Pancreas (tissue), 10 donors: ENCODE data around the gene RNF5. TPM values are rescaled to one million over a fixed set of nuclear protein-coding genes. Genes with fewer than 3 reads are reported as not detected.

ENCODE experiments used
- ATAC-seq, 4 donors: fragments of 200-7000 bp; cut with Tn5 transposase; one replicate each; pipeline versions ENCODE4 v1.8.0 to v1.9.1; 2020; ENCODE audit warnings: mild to moderate bottlenecking in 4 of 4, moderate library complexity in 4 of 4
- DNase-seq, 6 donors: peaks; one replicate each; pipeline ENCODE4 v3.0.0-alpha.2; 2020
- FAIRE-seq: peaks from 2 replicates; lab custom pipeline; 2012; peaks lifted over from hg19 to GRCh38; lab: Jason Lieb, UNC
- H3K27ac ChIP-seq, 4 donors: fragments of 200-600 bp; sonication (generic); 1 replicate in 3 of 4; 2 replicates in 1 of 4; pipeline versions ENCODE4 v1.5.0 to v1.8.0; 2020
- H3K27me3 ChIP-seq, 4 donors: fragments of 200-600 bp; one replicate each; pipeline ENCODE4 v1.8.0; 2021
- H3K36me3 ChIP-seq, 3 donors: fragments of 200-600 bp; sonication (generic) in 1 of 3; one replicate each; pipeline versions ENCODE4 v1.5.0 to v1.8.0; 2020 to 2021
- H3K4me1 ChIP-seq, 3 donors: fragments of 200-600 bp; one replicate each; pipeline ENCODE4 v1.8.0; 2021
- H3K4me3 ChIP-seq, 4 donors: fragments of 200-600 bp; sonication (generic) in 2 of 4; one replicate each; pipeline versions ENCODE4 v1.5.0 to v1.8.0; 2020 to 2021
- H3K9me3 ChIP-seq, 4 donors: fragments of 200-600 bp; one replicate each; pipeline ENCODE4 v1.8.0; 2021
- WGBS, 2 donors: extraction: QIAGEN DNeasy Blood & Tissue Kit; methylation state at CpG; one replicate each; pipeline ENCODE4 v1.1.7; 2013; 5-methylcytosine and 5-hydroxymethylcytosine counted together
- intact Hi-C, 3 donors: fragments of 100-400 bp; cut with DNase I; formaldehyde crosslinking; loops; one replicate each; pipeline versions ENCODE4 v1.11.1 to v1.14.2; 2022
- polyA plus RNA-seq, 2 donors: library from polyadenylated mRNA; stranded (reverse); fragments of 200-250 nt; gene quantifications; one replicate each; pipeline ENCODE4 v1.2.3, GENCODE V29; 2013
- total RNA-seq, 6 donors: library from RNA; stranded (reverse); fragmentation: NEBNext Ultra II Directional in 4 of 6; extraction: Animal tissue kit (Norgen Biotek cat#: 25700) in 4 of 6; gene quantifications; one replicate each; pipeline versions ENCODE4 v1.2.1 to v1.2.4, GENCODE V29; 2021 to 2023
- TF ChIP-seq, protein P1 (sequence below), 4 donors: fragments of 200-600 bp; sonication (generic) in 3 of 4; IDR thresholded peaks; one replicate each; pipeline versions ENCODE4 v1.5.0 to v1.8.0; 2021; ENCODE audit warnings: antibody characterized with exemption in 4 of 4
- donor health status: healthy with polysubstance abuse.
- donor health status: DM: no; HTN: no; CAD: no; lungs with moderate emphysema.
- donor health status: DM: no; HTN: no; CAD: no.
- donor health status: control.
- donor health status: control.
- donor health status: Bipolar disorder and iron deficiency.
- donor health status: DM: yes; HTN: yes; CAD: no.
- donor health status: DM: no; HTN: no; CAD: no.
- donor health status: DM: no; HTN: no; CAD: no.
- donor health status: DM: yes; HTN: yes; CAD: no.

Gene RNF5
- total and polyA plus RNA-seq, 8 donors = 16.1 to 41.4 (median 25.8) TPM

DNA sequence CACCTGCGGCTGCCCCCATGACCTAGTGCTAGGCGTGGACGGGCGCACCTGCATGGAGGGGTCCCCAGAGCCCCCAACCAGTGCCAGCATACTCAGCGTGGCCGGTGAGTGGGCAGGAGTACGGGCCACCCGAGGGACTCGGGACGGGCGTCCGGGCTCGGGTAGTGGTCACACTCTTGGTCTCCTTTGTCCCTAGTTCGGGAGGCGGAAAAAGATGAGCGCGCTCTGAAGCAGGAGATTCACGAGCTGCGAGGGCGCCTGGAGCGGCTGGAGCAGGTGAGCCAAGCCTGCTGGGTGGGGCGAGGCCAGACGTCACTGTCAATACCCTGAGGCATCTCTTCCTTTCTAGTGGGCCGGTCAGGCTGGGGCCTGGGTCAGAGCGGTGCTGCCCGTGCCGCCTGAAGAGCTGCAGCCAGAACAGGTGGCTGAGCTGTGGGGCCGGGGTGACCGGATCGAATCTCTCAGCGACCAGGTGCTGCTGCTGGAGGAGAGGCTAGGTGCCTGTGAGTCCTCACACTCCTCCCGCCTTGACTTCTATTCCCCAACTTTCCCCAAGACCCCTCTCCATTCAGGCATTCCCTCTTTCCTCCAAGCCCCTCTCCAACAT, 10.9 kb upstream of the RNF5 start:
- 88 to 89% methylated on average over 28 to 32 of the region's 32 CpGs for WGBS, 2 donors
- ATAC-seq = no peak

DNA sequence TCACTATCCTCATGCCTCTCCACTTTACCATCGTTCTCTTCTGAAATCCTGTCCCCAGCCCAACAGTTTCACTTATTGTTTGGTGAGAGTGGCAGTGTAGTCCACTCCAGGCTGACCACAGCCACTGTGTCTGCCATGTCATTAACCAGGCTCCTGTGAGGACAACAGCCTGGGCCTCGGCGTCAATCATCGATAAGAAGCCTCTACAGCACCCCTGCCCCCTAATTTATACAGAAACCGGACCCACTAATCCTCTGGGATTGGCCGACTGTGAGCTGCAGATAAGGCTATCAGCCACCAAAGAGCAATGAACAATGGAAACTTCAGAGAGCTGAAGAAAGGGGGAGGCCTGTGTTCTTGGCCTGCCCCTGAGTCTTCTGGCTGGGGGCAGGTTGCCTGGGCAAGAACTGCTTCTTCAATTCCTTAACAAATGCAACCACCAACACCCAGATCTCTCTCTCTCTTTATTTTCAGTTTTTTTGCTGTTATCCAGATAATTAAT, 10.4 kb upstream of the RNF5 start:
- H3K9me3 ChIP-seq = no peaks in the 10 kb centered on the region
- WGBS, 2 donors = 47 to 52% methylated on average over 6 of the region's 6 CpGs
- no peak for FAIRE-seq
- TF ChIP-seq, protein P1, sequence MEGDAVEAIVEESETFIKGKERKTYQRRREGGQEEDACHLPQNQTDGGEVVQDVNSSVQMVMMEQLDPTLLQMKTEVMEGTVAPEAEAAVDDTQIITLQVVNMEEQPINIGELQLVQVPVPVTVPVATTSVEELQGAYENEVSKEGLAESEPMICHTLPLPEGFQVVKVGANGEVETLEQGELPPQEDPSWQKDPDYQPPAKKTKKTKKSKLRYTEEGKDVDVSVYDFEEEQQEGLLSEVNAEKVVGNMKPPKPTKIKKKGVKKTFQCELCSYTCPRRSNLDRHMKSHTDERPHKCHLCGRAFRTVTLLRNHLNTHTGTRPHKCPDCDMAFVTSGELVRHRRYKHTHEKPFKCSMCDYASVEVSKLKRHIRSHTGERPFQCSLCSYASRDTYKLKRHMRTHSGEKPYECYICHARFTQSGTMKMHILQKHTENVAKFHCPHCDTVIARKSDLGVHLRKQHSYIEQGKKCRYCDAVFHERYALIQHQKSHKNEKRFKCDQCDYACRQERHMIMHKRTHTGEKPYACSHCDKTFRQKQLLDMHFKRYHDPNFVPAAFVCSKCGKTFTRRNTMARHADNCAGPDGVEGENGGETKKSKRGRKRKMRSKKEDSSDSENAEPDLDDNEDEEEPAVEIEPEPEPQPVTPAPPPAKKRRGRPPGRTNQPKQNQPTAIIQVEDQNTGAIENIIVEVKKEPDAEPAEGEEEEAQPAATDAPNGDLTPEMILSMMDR (IDR thresholded peaks at IDR 0.05) = no peak
- no peaks in the 10 kb centered on the region for H3K4me1 ChIP-seq
- intact Hi-C loops = loop anchor here in 1 of 3 donors (10.0 kb wide), 1 partner anchor 53 kb away; no protein-coding TSS in a partner anchor
- no peak overlapping the region for H3K4me3 ChIP-seq
- H3K27me3 ChIP-seq = no peaks in the 10 kb centered on the region
- no peak for ATAC-seq
- H3K27ac ChIP-seq = no peak overlapping the region
- H3K36me3 ChIP-seq = no peaks in the 10 kb centered on the region
- DNase-seq = peak in 1 of 6 donors; percentile 11

More for the DNA sequence above, 10.9 kb upstream of the RNF5 start:
- TF ChIP-seq, protein P1 (IDR thresholded peaks at IDR 0.05) = no peak
- FAIRE-seq (no peak), DNase-seq (peak in 1 of 6 donors; percentile 49)
- H3K36me3 ChIP-seq = no peaks in the 10 kb centered on the region
- H3K27ac ChIP-seq = no peak overlapping the region
- H3K27me3 ChIP-seq = no peaks in the 10 kb centered on the region
- intact Hi-C loops = loop anchor here in 1 of 3 donors (10.0 kb wide), 1 partner anchor 52 kb away; no protein-coding TSS in a partner anchor
- H3K9me3 ChIP-seq = no peaks in the 10 kb centered on the region
- H3K4me3 ChIP-seq = no peak overlapping the region
- H3K4me1 ChIP-seq = no peaks in the 10 kb centered on the region

DNA sequence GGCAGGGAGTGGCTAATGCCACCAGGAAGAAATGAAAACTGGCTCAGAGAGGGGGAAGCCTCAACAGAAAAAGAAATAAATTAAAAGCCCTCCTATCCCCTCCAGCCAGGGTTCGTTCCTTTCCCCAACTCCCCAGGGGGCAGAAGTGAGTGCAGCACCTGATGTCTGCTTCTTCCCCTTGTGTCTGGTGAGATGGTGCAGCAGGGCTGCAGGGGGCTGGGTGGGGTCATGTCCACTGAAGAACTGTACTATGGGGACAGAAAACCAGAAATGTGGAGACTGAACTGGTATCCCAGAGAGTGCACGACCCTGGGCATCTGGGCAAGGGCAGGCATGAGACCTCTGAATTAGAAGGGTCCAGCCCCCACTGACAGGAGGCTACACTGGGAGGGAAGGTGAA, 9.9 kb upstream of the RNF5 start:
- DNase-seq (peak in 1 of 6 donors; percentile 25), ATAC-seq (peak in 1 of 4 donors; percentile 5), FAIRE-seq (no peak)
- Histone ChIP-seq H3K27ac (no peak overlapping the region), H3K27me3 (no peaks in the 10 kb centered on the region), H3K4me3 (no peak overlapping the region), H3K36me3 (no peaks in the 10 kb centered on the region), H3K9me3 (no peaks in the 10 kb centered on the region), H3K4me1 (no peaks in the 10 kb centered on the region)
- TF ChIP-seq, protein P1 (IDR thresholded peaks at IDR 0.05) = no peak
- 83 to 94% methylated on average over 2 of the region's 2 CpGs for WGBS, 2 donors
- intact Hi-C loops = loop anchor here in 1 of 3 donors (10.0 kb wide), 1 partner anchor 54 kb away; no protein-coding TSS in a partner anchor

DNA sequence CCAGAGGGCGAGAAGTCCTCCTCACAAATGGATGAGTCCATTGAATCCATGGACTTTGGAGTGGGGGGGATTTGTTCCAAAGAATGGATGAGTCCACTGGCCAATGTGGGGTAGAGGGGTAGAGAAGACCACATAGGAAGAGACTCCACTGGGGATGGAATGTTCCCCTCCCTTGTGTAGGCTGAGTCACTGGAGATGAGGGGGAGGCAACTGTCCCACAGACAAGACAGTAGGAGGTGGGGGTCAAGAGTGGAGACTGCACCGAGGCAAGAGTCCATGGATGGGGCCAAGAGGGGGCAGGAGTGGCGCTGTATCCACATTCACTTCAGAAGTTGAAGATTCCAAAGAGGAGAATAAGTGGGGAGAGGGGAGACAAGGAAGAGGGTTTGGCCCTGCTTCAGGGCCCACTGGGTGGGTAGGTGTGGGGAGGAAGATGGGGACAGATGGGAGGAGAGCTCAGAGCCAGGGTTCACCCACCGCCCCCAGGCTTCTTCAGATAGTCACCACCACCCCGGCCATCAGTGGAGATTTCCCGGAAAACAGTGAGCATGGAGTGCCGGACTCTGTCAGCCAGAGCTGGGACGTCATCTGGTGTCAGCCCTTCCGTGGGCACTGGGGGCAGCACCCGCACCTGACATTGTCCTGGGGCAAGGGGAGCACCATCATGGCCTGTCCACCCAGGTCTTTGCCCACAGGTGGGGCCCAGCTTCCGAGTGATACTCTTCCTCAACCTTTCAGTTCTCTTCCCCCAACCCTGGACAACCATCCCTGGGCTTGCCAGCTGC, 9.2 kb upstream of the RNF5 start:
- FAIRE-seq = no peak
- intact Hi-C loops = loop anchor here in 1 of 3 donors (10.0 kb wide), 1 partner anchor 54 kb away; no protein-coding TSS in a partner anchor

More for the DNA sequence above, 9.2 kb upstream of the RNF5 start:
- ATAC-seq (peak in 2 of 4 donors; percentile 15 to 27), DNase-seq (peak in 1 of 6 donors; percentile 36)
- Histone ChIP-seq H3K9me3 (no peaks in the 10 kb centered on the region), H3K4me3 (no peak overlapping the region), H3K27ac (no peak overlapping the region), H3K4me1 (no peaks in the 10 kb centered on the region), H3K27me3 (no peaks in the 10 kb centered on the region), H3K36me3 (no peaks in the 10 kb centered on the region)
- TF ChIP-seq, protein P1 (IDR thresholded peaks at IDR 0.05) = no peak
- WGBS, 2 donors = 85 to 87% methylated on average over 11 of the region's 11 CpGs
